Mucosa of stomach (tissue), 1 donor: ENCODE results near the gene SPDEF.

Experiments
- H3K27me3 ChIP-seq: one replicate; pipeline ENCODE4 v1.7.0; 2013; ENCODE audit warnings: mild to moderate bottlenecking, low read length; ENCODE audit not compliant: control insufficient read depth, insufficient read depth
- H3K36me3 ChIP-seq: one replicate; pipeline ENCODE4 v1.7.0; 2013; ENCODE audit warnings: low read length; ENCODE audit not compliant: control insufficient read depth, insufficient read depth
- H3K4me1 ChIP-seq: one replicate; pipeline ENCODE4 v1.7.0; 2013; ENCODE audit warnings: mild to moderate bottlenecking, low read length; ENCODE audit not compliant: control insufficient read depth, insufficient read depth
- H3K4me3 ChIP-seq: one replicate; pipeline ENCODE4 v1.7.0; 2013; ENCODE audit warnings: low read length
- H3K9ac ChIP-seq: one replicate; pipeline ENCODE4 v1.7.0; 2013; ENCODE audit warnings: mild to moderate bottlenecking, low read length, moderate library complexity
- H3K9me3 ChIP-seq: one replicate; pipeline ENCODE4 v1.7.0; 2013; ENCODE audit warnings: mild to moderate bottlenecking, low read length, moderate library complexity; ENCODE audit not compliant: control insufficient read depth
- donor health status: Pancreatic carcinoma.

The SPDEF gene

DNA sequence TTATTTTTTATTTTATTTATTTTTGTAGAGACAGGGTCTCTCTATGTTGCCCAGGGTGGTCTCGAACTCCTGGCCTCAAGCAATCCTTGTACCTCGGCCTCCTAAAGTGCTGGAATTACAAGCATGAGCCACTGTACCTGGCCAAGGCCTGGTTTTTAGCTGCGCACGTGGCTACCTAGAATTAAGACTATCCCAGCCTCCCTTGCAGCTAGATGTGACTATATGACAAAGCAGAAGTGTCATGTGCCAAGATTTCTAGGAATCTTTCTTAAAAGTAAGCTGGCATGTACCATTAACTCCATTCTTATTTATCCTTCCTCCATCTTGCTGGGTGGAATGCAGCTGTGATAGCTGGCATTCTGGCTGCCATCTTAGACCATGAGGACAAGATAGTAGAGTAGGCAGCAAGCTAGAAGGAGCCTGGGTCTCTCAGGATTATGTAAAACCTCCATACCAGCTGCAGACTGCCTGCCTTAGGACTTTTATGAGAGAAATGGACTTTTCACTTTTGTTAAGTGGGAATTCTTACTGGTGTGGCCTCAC, 2.1 kb upstream of the SPDEF start:
- Histone ChIP-seq H3K4me1 (peaks cover 64% of the 10 kb centered on the region), H3K4me3 (no peak overlapping the region), H3K9me3 (no peaks in the 10 kb centered on the region), H3K27me3 (no peaks in the 10 kb centered on the region), H3K36me3 (no peaks in the 10 kb centered on the region), H3K9ac (no peak overlapping the region)

DNA sequence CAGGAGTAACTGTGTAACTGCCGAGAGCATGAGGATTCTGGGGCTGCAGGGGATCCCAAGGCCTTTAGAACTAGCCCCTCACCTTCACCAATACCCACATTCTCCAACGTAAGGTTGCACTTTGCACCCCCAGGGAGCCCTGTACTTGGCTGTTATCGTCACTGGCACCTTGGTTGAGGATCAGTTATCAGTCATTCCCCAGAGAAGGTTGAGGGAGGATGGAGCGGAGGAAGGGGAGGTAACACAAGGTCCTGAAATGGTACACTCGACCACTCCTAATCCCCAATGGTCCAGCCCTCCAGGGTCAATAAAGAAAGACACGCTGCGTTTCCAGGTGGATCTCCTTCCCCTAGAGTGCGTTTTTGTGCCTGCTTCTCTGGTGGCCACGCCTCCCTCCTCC, 1.1 kb upstream of the SPDEF start:
- Histone ChIP-seq H3K9ac (no peak overlapping the region), H3K4me3 (no peak overlapping the region), H3K27me3 (no peaks in the 10 kb centered on the region), H3K36me3 (no peaks in the 10 kb centered on the region), H3K9me3 (no peaks in the 10 kb centered on the region), H3K4me1 (peaks cover 58% of the 10 kb centered on the region)

DNA sequence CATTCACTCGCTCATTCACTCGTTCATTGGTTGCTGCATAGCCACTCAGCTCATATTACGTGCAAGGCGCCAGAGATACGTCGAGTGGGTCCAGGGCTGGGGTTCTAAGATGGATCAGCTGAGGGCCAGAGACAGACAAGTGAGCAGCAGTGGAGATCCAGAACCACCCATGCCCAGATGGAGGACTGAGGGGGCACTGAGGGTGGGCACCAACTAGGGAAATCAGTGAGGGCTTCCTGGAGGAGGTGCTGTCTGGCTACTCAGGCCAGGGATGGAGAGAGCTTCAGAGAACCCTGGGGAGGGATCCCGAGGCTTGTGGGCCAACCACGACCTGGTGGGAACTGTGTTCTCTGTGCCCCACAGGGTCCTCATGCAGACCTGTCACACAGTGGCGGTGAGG, 364 bp upstream of the SPDEF start:
- peak overlapping the region; percentile 44 for H3K4me3 ChIP-seq
- H3K4me1 ChIP-seq: peaks cover 54% of the 10 kb centered on the region
- no peaks in the 10 kb centered on the region for H3K27me3 ChIP-seq
- no peaks in the 10 kb centered on the region for H3K9me3 ChIP-seq
- H3K9ac ChIP-seq: peak overlapping the region; percentile 74
- H3K36me3 ChIP-seq: no peaks in the 10 kb centered on the region

DNA sequence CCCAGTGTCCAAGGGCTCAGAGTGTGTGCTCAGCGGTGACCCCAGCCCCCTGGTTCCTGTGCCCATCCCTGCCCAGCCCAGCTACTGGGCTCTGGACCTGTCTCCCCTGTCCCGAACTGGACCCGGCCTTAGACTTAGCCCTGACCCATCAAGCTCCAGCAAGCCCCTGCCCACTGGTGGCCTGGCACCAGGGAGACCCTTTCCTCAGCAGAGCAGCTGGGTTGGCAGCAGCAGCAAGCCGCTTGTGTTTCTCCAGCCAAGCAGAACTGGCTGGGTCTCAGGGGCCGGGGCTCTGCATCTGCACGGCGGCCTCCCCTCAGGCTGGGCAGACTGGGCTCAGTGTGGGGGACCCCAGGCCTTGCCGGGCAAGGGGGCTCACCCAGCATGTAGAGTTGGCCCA, 801 bp downstream of the SPDEF start:
- H3K9me3 ChIP-seq: no peaks in the 10 kb centered on the region
- no peaks in the 10 kb centered on the region for H3K27me3 ChIP-seq
- peak overlapping the region; percentile 44 for H3K4me3 ChIP-seq
- H3K4me1 ChIP-seq: peaks cover 54% of the 10 kb centered on the region
- H3K36me3 ChIP-seq: no peaks in the 10 kb centered on the region
- peak overlapping the region; percentile 74 for H3K9ac ChIP-seq

- Histone ChIP-seq H3K4me3 (peak overlapping the region; percentile 44), H3K4me1 (peaks cover 50% of the 10 kb centered on the region), H3K9me3 (no peaks in the 10 kb centered on the region), H3K36me3 (no peaks in the 10 kb centered on the region), H3K9ac (peak overlapping the region; percentile 74), H3K27me3 (no peaks in the 10 kb centered on the region)
Observed at GRCh38 chr6:34555007-34555322, 1.2 kb downstream of the SPDEF start.

GRCh38 chr6:34554291-34555006, 1.7 kb downstream of the SPDEF start:
- peak overlapping the region; percentile 44 for H3K4me3 ChIP-seq
- no peaks in the 10 kb centered on the region for H3K36me3 ChIP-seq
- H3K9me3 ChIP-seq: no peaks in the 10 kb centered on the region
- peaks cover 49% of the 10 kb centered on the region for H3K4me1 ChIP-seq
- H3K9ac ChIP-seq: no peak overlapping the region
- H3K27me3 ChIP-seq: no peaks in the 10 kb centered on the region

- H3K36me3 ChIP-seq: no peaks in the 10 kb centered on the region
- no peaks in the 10 kb centered on the region for H3K9me3 ChIP-seq
- peaks cover 54% of the 10 kb centered on the region for H3K4me1 ChIP-seq
- no peaks in the 10 kb centered on the region for H3K27me3 ChIP-seq
- no peak overlapping the region for H3K9ac ChIP-seq
- H3K4me3 ChIP-seq: no peak overlapping the region
Observed at GRCh38 chr6:34553750-34554149, 2.4 kb downstream of the SPDEF start.

DNA sequence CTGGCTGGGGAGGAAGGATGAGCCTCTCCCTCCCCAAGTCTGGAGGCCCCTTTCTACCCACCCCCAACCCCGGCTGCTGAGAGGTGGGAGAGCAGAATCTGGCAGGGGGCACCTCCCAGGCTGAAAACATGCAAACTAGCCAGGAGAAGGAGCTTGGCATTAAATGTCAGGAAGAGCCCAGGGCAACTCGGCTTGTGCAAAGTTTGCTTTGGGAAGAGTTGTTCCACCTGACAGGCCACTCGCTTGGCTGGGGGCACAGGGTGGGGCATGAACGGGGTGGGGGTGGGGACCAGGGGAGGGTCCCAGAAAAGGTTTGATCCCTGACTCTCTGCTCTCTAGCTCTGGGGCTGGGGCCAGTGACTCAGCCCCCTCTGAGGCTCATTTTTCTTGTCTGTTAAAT, 3.0 kb downstream of the SPDEF start:
- no peaks in the 10 kb centered on the region for H3K9me3 ChIP-seq
- no peaks in the 10 kb centered on the region for H3K27me3 ChIP-seq
- H3K4me1 ChIP-seq: peaks cover 60% of the 10 kb centered on the region
- no peak overlapping the region for H3K4me3 ChIP-seq
- H3K9ac ChIP-seq: no peak overlapping the region
- no peaks in the 10 kb centered on the region for H3K36me3 ChIP-seq

GRCh38 chr6:34552620-34553019, 3.5 kb downstream of the SPDEF start:
- Histone ChIP-seq H3K9ac (no peak overlapping the region), H3K27me3 (no peaks in the 10 kb centered on the region), H3K36me3 (no peaks in the 10 kb centered on the region), H3K4me1 (peaks cover 64% of the 10 kb centered on the region), H3K4me3 (no peak overlapping the region), H3K9me3 (no peaks in the 10 kb centered on the region)

GRCh38 chr6:34551720-34552119, 4.4 kb downstream of the SPDEF start:
- Histone ChIP-seq H3K9ac (no peak overlapping the region), H3K27me3 (no peaks in the 10 kb centered on the region), H3K4me3 (no peak overlapping the region), H3K9me3 (no peaks in the 10 kb centered on the region), H3K36me3 (no peaks in the 10 kb centered on the region), H3K4me1 (peaks cover 63% of the 10 kb centered on the region)

GRCh38 chr6:34549804-34550202, 6.3 kb downstream of the SPDEF start:
- H3K9ac ChIP-seq: no peak overlapping the region
- no peaks in the 10 kb centered on the region for H3K27me3 ChIP-seq
- H3K4me1 ChIP-seq: peaks cover 75% of the 10 kb centered on the region
- H3K9me3 ChIP-seq: no peaks in the 10 kb centered on the region
- no peak overlapping the region for H3K4me3 ChIP-seq
- no peaks in the 10 kb centered on the region for H3K36me3 ChIP-seq

- peaks cover 74% of the 10 kb centered on the region for H3K4me1 ChIP-seq
- H3K27me3 ChIP-seq: no peaks in the 10 kb centered on the region
- H3K36me3 ChIP-seq: no peaks in the 10 kb centered on the region
- H3K9me3 ChIP-seq: no peaks in the 10 kb centered on the region
- H3K9ac ChIP-seq: no peak overlapping the region
- no peak overlapping the region for H3K4me3 ChIP-seq
Observed at GRCh38 chr6:34549026-34549803, 6.9 kb downstream of the SPDEF start.
